HepG2 (cell line): ENCODE results near the gene HNRNPH3. TPM values are rescaled to one million over a fixed set of nuclear protein-coding genes. Genes with fewer than 3 reads are reported as not detected.

Experiments used
- AHR ChIP-seq: IDR thresholded peaks from 2 replicates; pipeline ENCODE4 v1.6.1; 2018; ENCODE audit warnings: missing genetic modification reagents, missing compliant biosample characterization
- CENPX ChIP-seq: sonication (generic); formaldehyde crosslinking; IDR thresholded peaks from 2 replicates; pipeline ENCODE4 v1.9.0; 2021; ENCODE audit warnings: mild to moderate bottlenecking, missing genetic modification reagents, moderate library complexity
- CHD4 ChIP-seq: fragments of 200-600 bp; sonication (generic); IDR thresholded peaks from 2 replicates; pipeline ENCODE4 v1.7.0; 2017; ENCODE audit warnings: mild to moderate bottlenecking, low read length, borderline replicate concordance
- GATAD2A ChIP-seq: IDR thresholded peaks from 2 replicates; pipeline ENCODE4 v1.6.1; 2016
- JUND ChIP-seq: sonication (generic); formaldehyde crosslinking; IDR thresholded peaks from 2 replicates; pipeline ENCODE4 v1.8.0; 2022; ENCODE audit warnings: mild to moderate bottlenecking, missing genetic modification reagents
- NFYB ChIP-seq: sonication (generic); formaldehyde crosslinking; IDR thresholded peaks from 2 replicates; pipeline ENCODE4 v1.4.0; 2020; ENCODE audit warnings: missing genetic modification reagents
- PHF8 ChIP-seq: sonication (generic); formaldehyde crosslinking; IDR thresholded peaks from 2 replicates; pipeline ENCODE4 v1.5.0; 2020; ENCODE audit warnings: missing genetic modification reagents
- SP1 ChIP-seq, 2 experiments: fragments of 450-650 bp in 1 of 2; sonication (generic) in 1 of 2; formaldehyde crosslinking in 1 of 2; IDR thresholded peaks; 2 replicates each; pipeline versions ENCODE4 v1.4.0 to v1.6.1; 2016 to 2020; ENCODE audit warnings: missing genetic modification reagents in 1 of 2
- SP140L ChIP-seq: sonication (generic); formaldehyde crosslinking; IDR thresholded peaks from 2 replicates; pipeline ENCODE4 v1.4.0; 2020; ENCODE audit warnings: missing genetic modification reagents, borderline replicate concordance
- YEATS2 ChIP-seq: sonication (generic); formaldehyde crosslinking; IDR thresholded peaks from 2 replicates; pipeline ENCODE4 v1.4.0; 2020; ENCODE audit warnings: missing genetic modification reagents, borderline replicate concordance
- ZNF33B ChIP-seq: sonication (generic); formaldehyde crosslinking; IDR thresholded peaks from 2 replicates; pipeline ENCODE4 v1.5.1; 2020; ENCODE audit warnings: mild to moderate bottlenecking, missing genetic modification reagents
- ZNF761 ChIP-seq: sonication (generic); formaldehyde crosslinking; conservative IDR thresholded peaks from 2 replicates; pipeline ENCODE4 v1.4.0; 2020; ENCODE audit warnings: mild to moderate bottlenecking, missing genetic modification reagents
- ZNF768 ChIP-seq: sonication (generic); formaldehyde crosslinking; IDR thresholded peaks from 2 replicates; pipeline ENCODE4 v1.4.0; 2020; ENCODE audit warnings: missing genetic modification reagents
- polyA plus RNA-seq, 8 experiments: library from polyadenylated mRNA; depleted of rRNA in 3 of 8; stranded (reverse) in 7 of 8; unstranded in 1 of 8; fragments of >200 nt; fragmentation: Illumina TruSeq in 4 of 8; extraction: Trizol in 4 of 8; gene quantifications; 2 replicates each; pipeline versions ENCODE4 v1.2.1 to v1.2.3, GENCODE V29; 2011 to 2016; ENCODE audit warnings: low read depth in 4 of 8, missing spikeins in 1 of 8, mixed read lengths in 1 of 8; ENCODE audit not compliant: insufficient read depth in 1 of 8
- total RNA-seq, 5 experiments: library from RNA; depleted of rRNA; stranded (reverse); fragments of >200 nt; fragmentation: Illumina TruSeq; extraction: Trizol; gene quantifications; 2 replicates each; pipeline ENCODE4 v1.2.3, GENCODE V29; 2016; ENCODE audit warnings: low read depth in 1 of 5
- TF ChIP-seq, protein P1 (sequence below), 2 experiments: sonication (generic) in 1 of 2; formaldehyde crosslinking in 1 of 2; IDR thresholded peaks; 2 replicates each; pipeline versions ENCODE4 v1.6.1 to v1.9.0; 2014 to 2022; ENCODE audit warnings: antibody characterized with exemption in 1 of 2, borderline replicate concordance in 1 of 2, inconsistent platforms in 1 of 2, low read depth in 1 of 2, missing genetic modification reagents in 1 of 2
- TF ChIP-seq, protein P2 (sequence below): sonication (generic); formaldehyde crosslinking; IDR thresholded peaks from 2 replicates; pipeline ENCODE4 v1.8.1; 2023; ENCODE audit warnings: mild to moderate bottlenecking, moderate library complexity, missing genetic modification reagents
- TF ChIP-seq, protein P3 (sequence below): fragments of 450-650 bp; IDR thresholded peaks from 2 replicates; pipeline ENCODE4 v1.6.1; 2017; ENCODE audit warnings: mild to moderate bottlenecking
- TF ChIP-seq, protein P4 (sequence below): sonication (generic); formaldehyde crosslinking; conservative IDR thresholded peaks from 2 replicates; pipeline ENCODE4 v1.4.0; 2020; ENCODE audit warnings: missing genetic modification reagents

Gene HNRNPH3
- total and polyA plus RNA-seq, 2 of the 13 experiments (the other 11 are each of a cell fraction or from before 2014, with no cell fraction given): 46.0 to 47.7 TPM

DNA sequence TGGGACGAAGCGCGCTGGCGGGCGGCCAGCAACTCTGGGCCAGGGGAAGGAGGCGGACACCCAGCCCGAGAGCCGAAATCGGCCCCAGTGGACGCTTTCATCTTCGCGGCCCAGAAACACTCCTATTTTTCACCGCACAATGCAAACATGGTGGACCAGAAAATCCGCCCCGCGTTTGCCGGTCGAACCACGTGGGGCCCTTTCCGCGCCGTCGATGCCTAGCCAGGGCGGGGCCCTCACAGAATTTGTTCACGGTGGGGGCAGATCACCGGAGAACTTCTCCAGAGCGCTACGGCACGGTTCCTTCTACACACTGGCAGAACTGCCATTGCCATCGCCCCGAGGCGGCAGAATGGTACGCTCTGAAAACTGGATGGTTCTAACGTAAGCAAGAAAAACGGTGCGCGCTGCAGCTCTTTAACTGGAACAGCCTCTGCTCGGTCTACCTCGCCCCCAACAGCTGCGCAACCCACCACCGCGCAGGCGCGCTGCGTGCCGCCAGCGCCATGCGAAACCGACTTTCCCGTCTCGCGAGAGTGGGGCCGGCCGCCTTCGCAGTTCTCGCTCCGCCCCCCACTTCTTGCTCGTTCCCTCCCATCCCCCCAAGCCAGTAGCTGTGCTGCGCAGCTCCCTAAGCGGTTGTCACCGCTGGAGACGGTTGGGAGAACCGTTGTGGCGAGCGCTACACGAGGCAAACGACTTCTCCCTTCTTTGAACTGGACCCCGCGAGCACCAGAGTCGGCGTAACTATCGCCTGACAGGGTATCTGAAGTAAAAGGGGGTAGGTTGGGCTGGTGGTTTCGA is at the start of gene HNRNPH3 (continued):
- TF ChIP-seq, protein P1, sequence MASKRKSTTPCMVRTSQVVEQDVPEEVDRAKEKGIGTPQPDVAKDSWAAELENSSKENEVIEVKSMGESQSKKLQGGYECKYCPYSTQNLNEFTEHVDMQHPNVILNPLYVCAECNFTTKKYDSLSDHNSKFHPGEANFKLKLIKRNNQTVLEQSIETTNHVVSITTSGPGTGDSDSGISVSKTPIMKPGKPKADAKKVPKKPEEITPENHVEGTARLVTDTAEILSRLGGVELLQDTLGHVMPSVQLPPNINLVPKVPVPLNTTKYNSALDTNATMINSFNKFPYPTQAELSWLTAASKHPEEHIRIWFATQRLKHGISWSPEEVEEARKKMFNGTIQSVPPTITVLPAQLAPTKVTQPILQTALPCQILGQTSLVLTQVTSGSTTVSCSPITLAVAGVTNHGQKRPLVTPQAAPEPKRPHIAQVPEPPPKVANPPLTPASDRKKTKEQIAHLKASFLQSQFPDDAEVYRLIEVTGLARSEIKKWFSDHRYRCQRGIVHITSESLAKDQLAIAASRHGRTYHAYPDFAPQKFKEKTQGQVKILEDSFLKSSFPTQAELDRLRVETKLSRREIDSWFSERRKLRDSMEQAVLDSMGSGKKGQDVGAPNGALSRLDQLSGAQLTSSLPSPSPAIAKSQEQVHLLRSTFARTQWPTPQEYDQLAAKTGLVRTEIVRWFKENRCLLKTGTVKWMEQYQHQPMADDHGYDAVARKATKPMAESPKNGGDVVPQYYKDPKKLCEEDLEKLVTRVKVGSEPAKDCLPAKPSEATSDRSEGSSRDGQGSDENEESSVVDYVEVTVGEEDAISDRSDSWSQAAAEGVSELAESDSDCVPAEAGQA (IDR thresholded peaks at IDR 0.05; ENCODE audit: low read depth): 0 out of 2 replicates have a peak, but pooled peaks have one; percentile 66
- TF ChIP-seq, protein P1 (CRISPR knock-in tag; IDR thresholded peaks at IDR 0.05; ENCODE audit: borderline replicate concordance): no peak; the same call in 1 of the 2 replicates
- TF ChIP-seq, protein P2, sequence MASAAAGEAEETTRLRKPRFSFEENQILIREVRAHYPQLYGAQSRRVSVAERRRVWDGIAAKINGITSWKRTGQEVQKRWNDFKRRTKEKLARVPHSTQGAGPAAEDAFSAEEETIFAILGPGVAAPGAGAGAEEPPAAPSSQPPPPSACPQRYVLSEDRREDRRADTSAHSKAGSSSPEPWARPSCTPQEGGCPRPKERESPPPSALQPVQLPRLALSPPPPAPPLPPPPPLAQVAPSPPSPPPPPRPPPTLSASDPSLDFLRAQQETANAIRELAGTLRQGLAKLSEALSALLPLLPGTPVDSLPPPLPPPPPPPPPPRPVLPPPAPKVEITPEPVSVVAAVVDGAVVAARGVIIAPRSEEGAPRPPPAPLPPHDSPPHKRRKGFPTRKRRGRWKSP (CRISPR knock-in tag): peak; percentile 81
- TF ChIP-seq CHD4 (no peak), NFYB (no peak), ZNF761 (CRISPR knock-in tag) (peak; percentile 73; the same call in 1 of the 2 replicates), ZNF768 (CRISPR knock-in tag) (peak; percentile 66; the same call in 1 of the 2 replicates), CENPX (no peak), SP140L (CRISPR knock-in tag) (peak; percentile 78; the same call in 1 of the 2 replicates), YEATS2 (CRISPR knock-in tag) (peak; percentile 96), AHR (CRISPR knock-in tag) (peak; percentile 64; the same call in 1 of the 2 replicates), SP1 (IDR thresholded peaks at IDR 0.05) (peak; percentile 95), SP1 (CRISPR knock-in tag; IDR thresholded peaks at IDR 0.05) (peak; percentile 82), ZNF33B (CRISPR knock-in tag) (peak; percentile 82; the same call in 1 of the 2 replicates), PHF8 (CRISPR knock-in tag) (peak; percentile 75), GATAD2A (CRISPR knock-in tag) (peak; percentile 66), JUND (CRISPR knock-in tag) (0 out of 2 replicates have a peak, but pooled peaks have one; percentile 10)
- TF ChIP-seq, protein P3, sequence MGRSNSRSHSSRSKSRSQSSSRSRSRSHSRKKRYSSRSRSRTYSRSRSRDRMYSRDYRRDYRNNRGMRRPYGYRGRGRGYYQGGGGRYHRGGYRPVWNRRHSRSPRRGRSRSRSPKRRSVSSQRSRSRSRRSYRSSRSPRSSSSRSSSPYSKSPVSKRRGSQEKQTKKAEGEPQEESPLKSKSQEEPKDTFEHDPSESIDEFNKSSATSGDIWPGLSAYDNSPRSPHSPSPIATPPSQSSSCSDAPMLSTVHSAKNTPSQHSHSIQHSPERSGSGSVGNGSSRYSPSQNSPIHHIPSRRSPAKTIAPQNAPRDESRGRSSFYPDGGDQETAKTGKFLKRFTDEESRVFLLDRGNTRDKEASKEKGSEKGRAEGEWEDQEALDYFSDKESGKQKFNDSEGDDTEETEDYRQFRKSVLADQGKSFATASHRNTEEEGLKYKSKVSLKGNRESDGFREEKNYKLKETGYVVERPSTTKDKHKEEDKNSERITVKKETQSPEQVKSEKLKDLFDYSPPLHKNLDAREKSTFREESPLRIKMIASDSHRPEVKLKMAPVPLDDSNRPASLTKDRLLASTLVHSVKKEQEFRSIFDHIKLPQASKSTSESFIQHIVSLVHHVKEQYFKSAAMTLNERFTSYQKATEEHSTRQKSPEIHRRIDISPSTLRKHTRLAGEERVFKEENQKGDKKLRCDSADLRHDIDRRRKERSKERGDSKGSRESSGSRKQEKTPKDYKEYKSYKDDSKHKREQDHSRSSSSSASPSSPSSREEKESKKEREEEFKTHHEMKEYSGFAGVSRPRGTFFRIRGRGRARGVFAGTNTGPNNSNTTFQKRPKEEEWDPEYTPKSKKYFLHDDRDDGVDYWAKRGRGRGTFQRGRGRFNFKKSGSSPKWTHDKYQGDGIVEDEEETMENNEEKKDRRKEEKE: no peak
- TF ChIP-seq, protein P4, sequence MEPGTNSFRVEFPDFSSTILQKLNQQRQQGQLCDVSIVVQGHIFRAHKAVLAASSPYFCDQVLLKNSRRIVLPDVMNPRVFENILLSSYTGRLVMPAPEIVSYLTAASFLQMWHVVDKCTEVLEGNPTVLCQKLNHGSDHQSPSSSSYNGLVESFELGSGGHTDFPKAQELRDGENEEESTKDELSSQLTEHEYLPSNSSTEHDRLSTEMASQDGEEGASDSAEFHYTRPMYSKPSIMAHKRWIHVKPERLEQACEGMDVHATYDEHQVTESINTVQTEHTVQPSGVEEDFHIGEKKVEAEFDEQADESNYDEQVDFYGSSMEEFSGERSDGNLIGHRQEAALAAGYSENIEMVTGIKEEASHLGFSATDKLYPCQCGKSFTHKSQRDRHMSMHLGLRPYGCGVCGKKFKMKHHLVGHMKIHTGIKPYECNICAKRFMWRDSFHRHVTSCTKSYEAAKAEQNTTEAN (CRISPR knock-in tag): peak; percentile 82
